H1 (cell line): ENCODE data around the gene HRH1. TPM values are rescaled to one million over a fixed set of nuclear protein-coding genes. Genes with fewer than 3 reads are reported as not detected.

Experiments
- CTCF ChIA-PET: fragments of 300-600 bp; sonication (Branson Sonifier 250); formaldehyde crosslinking; loops from one replicate; lab custom pipeline; 2021; ENCODE audit not compliant: partially characterized antibody; lab: Charles Lee
- POLR2A ChIA-PET: fragments of 300-600 bp; sonication (Branson Sonifier 250); formaldehyde crosslinking; loops from one replicate; lab custom pipeline; 2021; ENCODE audit warnings: inconsistent platforms; ENCODE audit not compliant: partially characterized antibody; lab: Charles Lee
- DNase-seq, 2 experiments: peaks; one replicate each; pipeline versions ENCODE4 v3.0.0 to v3.0.0-alpha.2; 2010 to 2022; ENCODE audit warnings: low spot score in 2 of 2, low read depth in 1 of 2, mixed read lengths in 1 of 2
- FAIRE-seq: peaks from 2 replicates; lab custom pipeline; 2011; peaks lifted over from hg19 to GRCh38; lab: Jason Lieb, UNC
- H2AFZ ChIP-seq: 2 replicates; pipeline ENCODE4 v1.8.1; 2012; ENCODE audit warnings: low read length, inconsistent platforms
- H2AK5ac ChIP-seq: 2 replicates; pipeline ENCODE4 v1.6.1; 2013; ENCODE audit warnings: low read depth, low read length
- H2BK120ac ChIP-seq: replicated peaks from 2 replicates; pipeline ENCODE3; 2013; ENCODE audit warnings: low read depth, low read length, inconsistent platforms
- H2BK12ac ChIP-seq: 2 replicates; pipeline ENCODE4 v1.6.1; 2013; ENCODE audit warnings: low read depth, low read length
- H2BK15ac ChIP-seq: 2 replicates; pipeline ENCODE4 v1.6.1; 2013; ENCODE audit warnings: low read length
- H2BK20ac ChIP-seq: 2 replicates; pipeline ENCODE4 v1.6.1; 2013; ENCODE audit warnings: low read length
- H2BK5ac ChIP-seq: 2 replicates; pipeline ENCODE4 v1.6.1; 2013; ENCODE audit warnings: low read depth, low read length
- H3K14ac ChIP-seq: 2 replicates; pipeline ENCODE4 v1.6.1; 2013; ENCODE audit warnings: inconsistent platforms; ENCODE audit not compliant: insufficient read length
- H3K18ac ChIP-seq: 2 replicates; pipeline ENCODE4 v1.6.1; 2013; ENCODE audit warnings: low read length; ENCODE audit errors: extremely low read depth
- H3K23ac ChIP-seq: 2 replicates; pipeline ENCODE4 v1.6.1; 2013; ENCODE audit warnings: inconsistent platforms; ENCODE audit not compliant: insufficient read length
- H3K23me2 ChIP-seq: 2 replicates; pipeline ENCODE4 v1.6.1; 2013; ENCODE audit warnings: low read depth, low read length
- H3K27ac ChIP-seq: 2 replicates; pipeline ENCODE4 v1.6.1; 2011; ENCODE audit warnings: low read depth, low read length, inconsistent platforms
- H3K27me3 ChIP-seq, 4 experiments: replicated peaks in 1 of 4; 1 replicate in 1 of 4; 2 replicates in 3 of 4; pipeline versions ENCODE4 v1.6.1 to v1.8.1; 2011 to 2013; ENCODE audit warnings: low read length in 3 of 4, mild to moderate bottlenecking in 3 of 4, inconsistent platforms in 2 of 4, mixed read lengths in 2 of 4, moderate library complexity in 1 of 4; ENCODE audit not compliant: control insufficient read depth in 3 of 4, insufficient read depth in 3 of 4; ENCODE audit errors: extremely low read depth in 1 of 4
- H3K36me3 ChIP-seq, 4 experiments: 2 replicates each; pipeline versions ENCODE4 v1.6.1 to v1.8.1; 2011 to 2013; ENCODE audit warnings: mild to moderate bottlenecking in 4 of 4, low read length in 3 of 4, moderate library complexity in 2 of 4, control low read depth in 1 of 4, inconsistent platforms in 1 of 4; ENCODE audit not compliant: insufficient read depth in 4 of 4, control insufficient read depth in 2 of 4
- H3K4ac ChIP-seq: replicated peaks from 2 replicates; pipeline ENCODE3; 2013; ENCODE audit warnings: low read length, low read depth, mixed read lengths, inconsistent platforms; ENCODE audit not compliant: insufficient read length
- H3K4me1 ChIP-seq, 4 experiments: replicated peaks in 1 of 4; 1 replicate in 1 of 4; 2 replicates in 3 of 4; pipeline versions ENCODE4 v1.6.1 to v1.8.1; 2011 to 2013; ENCODE audit warnings: low read length in 3 of 4, inconsistent platforms in 2 of 4, mixed read lengths in 1 of 4; ENCODE audit not compliant: insufficient read depth in 4 of 4, control insufficient read depth in 3 of 4
- H3K4me2 ChIP-seq, 2 experiments: 2 replicates each; pipeline versions ENCODE4 v1.6.1 to v1.8.1; 2011 to 2013; ENCODE audit warnings: low read depth in 2 of 2, low read length in 2 of 2, control low read depth in 1 of 2, inconsistent platforms in 1 of 2, mild to moderate bottlenecking in 1 of 2; ENCODE audit not compliant: insufficient read depth in 1 of 2
- H3K4me3 ChIP-seq, 4 experiments: fragments of 200-600, 300-600 bp in 1 of 4; sonication (generic), shearing (Covaris generic), sonication (Bioruptor Twin) in 1 of 4; 2 replicates each; pipeline versions ENCODE4 v1.5.1 to v1.8.1; 2011 to 2016; ENCODE audit warnings: low read length in 4 of 4, low read depth in 3 of 4, control low read depth in 2 of 4, inconsistent platforms in 2 of 4, mild to moderate bottlenecking in 2 of 4, mixed read lengths in 1 of 4, moderate library complexity in 1 of 4; ENCODE audit not compliant: insufficient read depth in 2 of 4; ENCODE audit errors: extremely low read depth in 1 of 4
- H3K56ac ChIP-seq: replicated peaks from 2 replicates; pipeline ENCODE3; 2013; ENCODE audit warnings: low read depth, mild to moderate bottlenecking, mixed read lengths, low read length, inconsistent platforms; ENCODE audit not compliant: insufficient read length
- H3K79me1 ChIP-seq: 2 replicates; pipeline ENCODE4 v1.6.1; 2013; ENCODE audit warnings: low read depth, low read length, control low read depth
- H3K79me2 ChIP-seq, 2 experiments: 2 replicates each; pipeline versions ENCODE4 v1.6.1 to v1.8.1; 2012 to 2013; ENCODE audit warnings: low read length in 2 of 2, mild to moderate bottlenecking in 2 of 2, inconsistent platforms in 1 of 2; ENCODE audit not compliant: insufficient read depth in 2 of 2, control insufficient read depth in 1 of 2
- H3K9ac ChIP-seq, 4 experiments: replicated peaks in 1 of 4; 1 replicate in 1 of 4; 2 replicates in 3 of 4; pipeline versions ENCODE4 v1.6.1 to v1.8.1; 2011 to 2013; ENCODE audit warnings: low read depth in 3 of 4, low read length in 3 of 4, control low read depth in 2 of 4, mild to moderate bottlenecking in 2 of 4, moderate library complexity in 2 of 4, inconsistent platforms in 1 of 4; ENCODE audit errors: extremely low read depth in 1 of 4
- H3K9me3 ChIP-seq, 2 experiments: 2 replicates each; pipeline versions ENCODE4 v1.6.1 to v1.8.1; 2012 to 2013; ENCODE audit warnings: mild to moderate bottlenecking in 2 of 2, moderate library complexity in 2 of 2, control low read depth in 1 of 2, inconsistent platforms in 1 of 2, low read depth in 1 of 2, low read length in 1 of 2, mixed read lengths in 1 of 2; ENCODE audit not compliant: insufficient read depth in 2 of 2
- H4K20me1 ChIP-seq, 2 experiments: replicated peaks in 1 of 2; 2 replicates each; pipeline versions ENCODE3 to v1.8.1; 2011 to 2013; ENCODE audit warnings: inconsistent platforms in 2 of 2, low read length in 2 of 2, mild to moderate bottlenecking in 1 of 2; ENCODE audit not compliant: insufficient read depth in 2 of 2, control insufficient read depth in 1 of 2
- H4K5ac ChIP-seq: 2 replicates; pipeline ENCODE4 v1.6.1; 2013; ENCODE audit warnings: low read length, low read depth, mixed read lengths, inconsistent platforms; ENCODE audit not compliant: insufficient read length
- H4K8ac ChIP-seq: 2 replicates; pipeline ENCODE4 v1.8.0; 2013; ENCODE audit warnings: mild to moderate bottlenecking, moderate library complexity, low read length, inconsistent platforms; ENCODE audit not compliant: insufficient read depth; ENCODE audit errors: extremely low read depth
- H4K91ac ChIP-seq: replicated peaks from 2 replicates; pipeline ENCODE3; 2013; ENCODE audit warnings: low read length, mixed read lengths, inconsistent platforms; ENCODE audit not compliant: insufficient read length
- BRCA1 ChIP-seq: IDR thresholded peaks from 2 replicates; pipeline ENCODE4 v1.6.1; 2012; ENCODE audit warnings: low read depth, low read length, improper control_type of control experiment
- SP4 ChIP-seq: IDR thresholded peaks from 2 replicates; pipeline ENCODE4 v1.6.1; 2012; ENCODE audit warnings: low read length, inconsistent platforms
- WGBS, 2 experiments: shearing (Covaris generic) in 1 of 2; methylation state at CpG; one replicate each; pipeline versions ENCODE4 v1.1.6 to v1.1.7; 2013 to 2015; ENCODE audit warnings: low lambda C conversion rate in 2 of 2, mixed read lengths in 2 of 2, inconsistent platforms in 1 of 2, low coverage in 1 of 2, missing lambda C conversion rate in 1 of 2; ENCODE audit not compliant: insufficient replicate concordance in 2 of 2, insufficient coverage in 1 of 2, insufficient read length in 1 of 2; ENCODE audit errors: extremely low coverage in 1 of 2, missing lambda C conversion rate in 1 of 2; 5-methylcytosine and 5-hydroxymethylcytosine counted together
- polyA plus RNA-seq, 7 experiments: library from polyadenylated mRNA; depleted of rRNA in 3 of 7; stranded (reverse) in 5 of 7; unstranded in 2 of 7; fragments of >200 nt in 5 of 7; fragments of 200-250 nt in 2 of 7; gene quantifications; 1 replicate in 5 of 7; 2 replicates in 1 of 7; 4 replicates in 1 of 7; pipeline versions ENCODE4 v1.2.1 to v1.2.3, GENCODE V29; 2011 to 2013; ENCODE audit warnings: missing spikeins in 2 of 7, mixed read lengths in 2 of 7
- total RNA-seq: library from RNA; stranded (reverse); fragmentation: NEBNext Ultra II Directional; extraction: Animal tissue kit (Norgen Biotek cat#: 25700); gene quantifications from 2 replicates; pipeline ENCODE4 v1.2.1, GENCODE V29; 2021

HRH1 gene
- total and polyA plus RNA-seq, 2 of the 8 experiments (the other 6 are each of a cell fraction or from before 2014, with no cell fraction given) = 0.11 TPM; not detected in 1

- POLR2A ChIA-PET = interaction anchor here (0.6 kb wide), 1 partner anchor 1339 kb away, joined by 3 read pairs; no protein-coding TSS in a partner anchor
- no peak overlapping the region for H3K56ac ChIP-seq
- H3K4me1 ChIP-seq = no peaks in the 10 kb centered on the region
- no peak overlapping the region for H2BK120ac ChIP-seq
- H3K4ac ChIP-seq = no peak overlapping the region
- H2BK20ac ChIP-seq = no peak overlapping the region
- no peak overlapping the region for H3K23ac ChIP-seq
- H3K4me3 ChIP-seq = no peak overlapping the region
- no peak overlapping the region for H3K4me2 ChIP-seq
- H4K20me1 ChIP-seq = no peaks in the 10 kb centered on the region
- H3K79me1 ChIP-seq = no peaks in the 10 kb centered on the region
- H3K14ac ChIP-seq = no peak overlapping the region
- H3K23me2 ChIP-seq = no peaks in the 10 kb centered on the region; the same call in 1 of the 2 replicates
- H4K8ac ChIP-seq = no peak overlapping the region
- no peak for FAIRE-seq
- H4K5ac ChIP-seq = no peak overlapping the region
- no peaks in the 10 kb centered on the region for H3K27me3 ChIP-seq
- H2BK15ac ChIP-seq = no peak overlapping the region
- no peaks in the 10 kb centered on the region for H3K79me2 ChIP-seq
- H3K9me3 ChIP-seq = no peaks in the 10 kb centered on the region
- no peak overlapping the region for H2AK5ac ChIP-seq
- no peak overlapping the region for H3K9ac ChIP-seq
- no peak overlapping the region for H3K18ac ChIP-seq
- no peak overlapping the region for H2BK12ac ChIP-seq
- no peaks in the 10 kb centered on the region for H3K36me3 ChIP-seq
- H3K27ac ChIP-seq = no peak overlapping the region
- DNase-seq = no peak
- no peak overlapping the region for H4K91ac ChIP-seq
- H2BK5ac ChIP-seq = no peak overlapping the region
- H2AFZ ChIP-seq = no peak overlapping the region
- CTCF ChIA-PET = interaction anchor here (1.0 to 1.8 kb wide), 4 partner anchors 11 to 71 kb away, joined by 3 to 4 read pairs (median 4); no protein-coding TSS in a partner anchor
- 71% methylated on average over 5 of the region's 5 CpGs; no CpG with 5 or more reads in 1 of the 2 experiments for WGBS, 2 experiments
- TF ChIP-seq SP4 = no peak
- no peak for TF ChIP-seq BRCA1
These were observed 22.9 kb upstream of the HRH1 start for GRCh38 chr3:11131371-11131770.
